ENCODE data around the gene ARHGAP28. TPM values are rescaled to one million over a fixed set of nuclear protein-coding genes. Genes with fewer than 3 reads are reported as not detected.

ARHGAP28 gene
- total RNA-seq, 4 donors from 2014 or later = 1.1 to 26.3 (median 2.6) TPM

GRCh38 chr18:6943143-6943542, 213.6 kb downstream of the ARHGAP28 start:
- WGBS, 2 donors (ENCODE audit: low coverage in 1 of 2) = 71 to 89% methylated on average over 6 of the region's 6 CpGs
- Histone ChIP-seq H3K4me3 (no peak overlapping the region), H3K27me3 (no peaks in the 10 kb centered on the region), H3K9me3 (no peaks in the 10 kb centered on the region), H3K4me1 (peaks cover 3 to 20% (median 12%) of the 10 kb centered on the region in 4 donors), H3K27ac (no peak overlapping the region), H3K36me3 (no peaks in the 10 kb centered on the region)
- in situ Hi-C loops (cut with MboI; ENCODE audit: low pct_ligation_motif_present in 1 of 4, low pct_unique_long_range_greater_than_20kb in 1 of 4, low sequenced_read_pairs in 3 of 4) = loop anchor here in 1 of 4 donors (25.0 kb wide), 1 partner anchor 244 kb away; no protein-coding TSS in a partner anchor
- no peak for DNase-seq
- TF ChIP-seq POLR2AphosphoS5 (IDR thresholded peaks at IDR 0.05) (no peak), POLR2A (IDR thresholded peaks at IDR 0.05) (no peak), EP300 (IDR thresholded peaks at IDR 0.05; ENCODE audit: low read depth) (no peak), CTCF (IDR thresholded peaks at IDR 0.05) (no peak)
- intact Hi-C loops (cut with DNase I; ENCODE audit: low total_unique reads) = no loop called here

GRCh38 chr18:6947338-6948030, 218.0 kb downstream of the ARHGAP28 start:
- H3K4me1 ChIP-seq = peaks cover 0 to 44% (median 31%) of the 10 kb centered on the region in 4 donors
- H3K27me3 ChIP-seq = no peaks in the 10 kb centered on the region
- in situ Hi-C loops (cut with MboI; ENCODE audit: low pct_ligation_motif_present in 1 of 4, low pct_unique_long_range_greater_than_20kb in 1 of 4, low sequenced_read_pairs in 3 of 4) (loop anchor here in 1 of 4 donors (25.0 kb wide), 1 partner anchor 240 kb away; no protein-coding TSS in a partner anchor), intact Hi-C loops (cut with DNase I; ENCODE audit: low total_unique reads) (no loop called here)
- no peaks in the 10 kb centered on the region for H3K9me3 ChIP-seq
- H3K4me3 ChIP-seq = peak overlapping the region in 1 of 4 donors; percentile 35
- peak; percentile 78 for DNase-seq
- TF ChIP-seq EP300 (IDR thresholded peaks at IDR 0.05; ENCODE audit: low read depth) (peak; percentile 43), POLR2A (IDR thresholded peaks at IDR 0.05) (peak; percentile 57), POLR2AphosphoS5 (IDR thresholded peaks at IDR 0.05) (peak in 2 of 3 donors; percentile 50 to 54), CTCF (IDR thresholded peaks at IDR 0.05) (no peak)
- 33 to 56% methylated on average over 4 to 10 of the region's 10 CpGs for WGBS, 2 donors (ENCODE audit: low coverage in 1 of 2)
- H3K27ac ChIP-seq = peak overlapping the region; percentile 75 to 86 (median 79)
- no peaks in the 10 kb centered on the region for H3K36me3 ChIP-seq

- Histone ChIP-seq H3K27me3 (no peaks in the 10 kb centered on the region), H3K36me3 (no peaks in the 10 kb centered on the region), H3K9me3 (no peaks in the 10 kb centered on the region), H3K4me3 (no peak overlapping the region), H3K4me1 (peaks cover 0 to 44% (median 31%) of the 10 kb centered on the region in 4 donors), H3K27ac (peak overlapping the region; percentile 75 to 86 (median 79))
- in situ Hi-C loops (cut with MboI; ENCODE audit: low pct_ligation_motif_present in 1 of 4, low pct_unique_long_range_greater_than_20kb in 1 of 4, low sequenced_read_pairs in 3 of 4) = loop anchor here in 1 of 4 donors (25.0 kb wide), 1 partner anchor 239 kb away; no protein-coding TSS in a partner anchor
- 62 to 66% methylated on average over 13 to 16 of the region's 16 CpGs for WGBS, 2 donors (ENCODE audit: low coverage in 1 of 2)
- intact Hi-C loops (cut with DNase I; ENCODE audit: low total_unique reads) = no loop called here
- DNase-seq = no peak
- no peak for TF ChIP-seq CTCF (IDR thresholded peaks at IDR 0.05)
- no peak for TF ChIP-seq EP300 (IDR thresholded peaks at IDR 0.05; ENCODE audit: low read depth)
- peak in 1 of 3 donors; percentile 18 for TF ChIP-seq POLR2AphosphoS5 (IDR thresholded peaks at IDR 0.05)
- no peak for TF ChIP-seq POLR2A (IDR thresholded peaks at IDR 0.05)
These were observed 219.0 kb downstream of the ARHGAP28 start for GRCh38 chr18:6948281-6949055.

Data from transverse colon (tissue), 4 donors.